ENCODE data around the gene JAKMIP2.

JAKMIP2 gene

GRCh38 chr5:147564124-147564486 is 218.4 kb downstream of the JAKMIP2 start:
- peak overlapping the region; percentile 43 for H4K91ac ChIP-seq (ENCODE audit: low read depth, low read length)
- H3K27ac ChIP-seq (ENCODE audit: low read depth, low read length), result no peak overlapping the region
- no CpG with 5 or more reads among the region's 3 CpGs for WGBS (ENCODE audit: extremely low coverage, insufficient coverage, insufficient read length)
- peaks cover 9% of the 10 kb centered on the region for H3K79me1 ChIP-seq (ENCODE audit: low read length)
- peaks cover 3 to 17% of the 10 kb centered on the region in 2 experiments for H3K4me1 ChIP-seq (ENCODE audit: control insufficient read depth in 1 of 2, insufficient read depth in 2 of 2, low read length in 2 of 2)
- peak overlapping the region; percentile 48 for H4K8ac ChIP-seq (ENCODE audit: low read depth, low read length)
- H3K4me2 ChIP-seq (ENCODE audit: low read length), result no peak overlapping the region
- no peaks in the 10 kb centered on the region for H3K79me2 ChIP-seq (ENCODE audit: control insufficient read depth, insufficient read depth, low read length, poor library complexity)
- H2BK12ac ChIP-seq (ENCODE audit: low read length), result peak overlapping the region; percentile 61
- no peaks in the 10 kb centered on the region for H3K27me3 ChIP-seq (ENCODE audit: insufficient read depth, low read length)
- no peak overlapping the region for H3K14ac ChIP-seq (ENCODE audit: low read length)
- no peak for DNase-seq
- H3K23ac ChIP-seq (ENCODE audit: low read length), result no peak overlapping the region
- H2AFZ ChIP-seq (ENCODE audit: insufficient read depth, low read length, poor library complexity), result no peak overlapping the region
- no peak overlapping the region for H3K4ac ChIP-seq (ENCODE audit: low read depth, low read length)
- no peak overlapping the region for H2BK5ac ChIP-seq (ENCODE audit: low read depth, low read length, poor library complexity)
- no peak overlapping the region for H3K9ac ChIP-seq (ENCODE audit: low read length)
- H4K12ac ChIP-seq (ENCODE audit: low read depth, low read length), result no peak overlapping the region
- no peaks in the 10 kb centered on the region for H3K36me3 ChIP-seq (ENCODE audit: control insufficient read depth in 1 of 2, insufficient read depth in 2 of 2, low read length in 2 of 2)
- no peak overlapping the region for H3K18ac ChIP-seq (ENCODE audit: low read length)
- H2BK120ac ChIP-seq (ENCODE audit: insufficient read depth, low read length, poor library complexity), result no peak overlapping the region
- no peaks in the 10 kb centered on the region for H3K9me3 ChIP-seq (ENCODE audit: insufficient read depth, low read depth, low read length)
- no peak overlapping the region for H2AK5ac ChIP-seq (ENCODE audit: low read length)
- H3K4me3 ChIP-seq (ENCODE audit: low read depth, low read length), result no peak overlapping the region

- Histone ChIP-seq H4K8ac (ENCODE audit: low read depth, low read length) (no peak overlapping the region), H3K4me3 (ENCODE audit: low read depth, low read length) (no peak overlapping the region), H2AK5ac (ENCODE audit: low read length) (no peak overlapping the region), H2BK5ac (ENCODE audit: low read depth, low read length, poor library complexity) (no peak overlapping the region), H3K14ac (ENCODE audit: low read length) (no peak overlapping the region), H3K79me1 (ENCODE audit: low read length) (peaks cover 9% of the 10 kb centered on the region), H3K18ac (ENCODE audit: low read length) (no peak overlapping the region), H2BK12ac (ENCODE audit: low read length) (no peak overlapping the region), H3K4ac (ENCODE audit: low read depth, low read length) (no peak overlapping the region), H3K23ac (ENCODE audit: low read length) (no peak overlapping the region), H3K36me3 (ENCODE audit: control insufficient read depth in 1 of 2, insufficient read depth in 2 of 2, low read length in 2 of 2) (no peaks in the 10 kb centered on the region), H3K4me2 (ENCODE audit: low read length) (no peak overlapping the region), H3K79me2 (ENCODE audit: control insufficient read depth, insufficient read depth, low read length, poor library complexity) (no peaks in the 10 kb centered on the region), H2AFZ (ENCODE audit: insufficient read depth, low read length, poor library complexity) (no peak overlapping the region), H2BK120ac (ENCODE audit: insufficient read depth, low read length, poor library complexity) (no peak overlapping the region), H3K27me3 (ENCODE audit: insufficient read depth, low read length) (no peaks in the 10 kb centered on the region), H4K91ac (ENCODE audit: low read depth, low read length) (peak overlapping the region; percentile 43), H3K27ac (ENCODE audit: low read depth, low read length) (no peak overlapping the region), H3K9me3 (ENCODE audit: insufficient read depth, low read depth, low read length) (no peaks in the 10 kb centered on the region), H3K9ac (ENCODE audit: low read length) (no peak overlapping the region), H3K4me1 (ENCODE audit: control insufficient read depth in 1 of 2, insufficient read depth in 2 of 2, low read length in 2 of 2) (peaks cover 0 to 15% of the 10 kb centered on the region in 2 experiments), H4K12ac (ENCODE audit: low read depth, low read length) (no peak overlapping the region)
- WGBS (ENCODE audit: extremely low coverage, insufficient coverage, insufficient read length), result no CpG with 5 or more reads among the region's 1 CpG
- DNase-seq, result no peak
Measured at GRCh38 chr5:147563466-147564123, 218.9 kb downstream of the JAKMIP2 start.

- Histone ChIP-seq H4K12ac (ENCODE audit: low read depth, low read length) (no peak overlapping the region), H3K14ac (ENCODE audit: low read length) (no peak overlapping the region), H2BK5ac (ENCODE audit: low read depth, low read length, poor library complexity) (no peak overlapping the region), H3K4me3 (ENCODE audit: low read depth, low read length) (no peak overlapping the region), H3K79me1 (ENCODE audit: low read length) (peaks cover 4% of the 10 kb centered on the region), H3K27ac (ENCODE audit: low read depth, low read length) (no peak overlapping the region), H3K27me3 (ENCODE audit: insufficient read depth, low read length) (no peaks in the 10 kb centered on the region), H3K4me1 (ENCODE audit: control insufficient read depth in 1 of 2, insufficient read depth in 2 of 2, low read length in 2 of 2) (peaks cover 0 to 10% of the 10 kb centered on the region in 2 experiments), H2AK5ac (ENCODE audit: low read length) (no peak overlapping the region), H3K36me3 (ENCODE audit: control insufficient read depth in 1 of 2, insufficient read depth in 2 of 2, low read length in 2 of 2) (no peaks in the 10 kb centered on the region), H3K9ac (ENCODE audit: low read length) (no peak overlapping the region), H3K18ac (ENCODE audit: low read length) (no peak overlapping the region), H3K79me2 (ENCODE audit: control insufficient read depth, insufficient read depth, low read length, poor library complexity) (no peaks in the 10 kb centered on the region), H3K4me2 (ENCODE audit: low read length) (no peak overlapping the region), H4K8ac (ENCODE audit: low read depth, low read length) (no peak overlapping the region), H3K23ac (ENCODE audit: low read length) (no peak overlapping the region), H4K91ac (ENCODE audit: low read depth, low read length) (no peak overlapping the region), H2AFZ (ENCODE audit: insufficient read depth, low read length, poor library complexity) (no peak overlapping the region), H3K4ac (ENCODE audit: low read depth, low read length) (no peak overlapping the region), H2BK120ac (ENCODE audit: insufficient read depth, low read length, poor library complexity) (no peak overlapping the region), H2BK12ac (ENCODE audit: low read length) (no peak overlapping the region), H3K9me3 (ENCODE audit: insufficient read depth, low read depth, low read length) (no peaks in the 10 kb centered on the region)
- no peak for DNase-seq
- WGBS (ENCODE audit: extremely low coverage, insufficient coverage, insufficient read length), result no CpG with 5 or more reads among the region's 2 CpGs
Measured at GRCh38 chr5:147561435-147561834, 221.1 kb downstream of the JAKMIP2 start.

GRCh38 chr5:147560718-147561331 is 221.7 kb downstream of the JAKMIP2 start:
- H2BK12ac ChIP-seq (ENCODE audit: low read length), result no peak overlapping the region
- H2AK5ac ChIP-seq (ENCODE audit: low read length), result no peak overlapping the region
- no peaks in the 10 kb centered on the region for H3K36me3 ChIP-seq (ENCODE audit: control insufficient read depth in 1 of 2, insufficient read depth in 2 of 2, low read length in 2 of 2)
- no peak overlapping the region for H3K27ac ChIP-seq (ENCODE audit: low read depth, low read length)
- H3K18ac ChIP-seq (ENCODE audit: low read length), result no peak overlapping the region
- H3K9me3 ChIP-seq (ENCODE audit: insufficient read depth, low read depth, low read length), result no peaks in the 10 kb centered on the region
- H3K4me1 ChIP-seq (ENCODE audit: control insufficient read depth in 1 of 2, insufficient read depth in 2 of 2, low read length in 2 of 2), result peaks cover 0 to 6% of the 10 kb centered on the region in 2 experiments
- no peak overlapping the region for H4K8ac ChIP-seq (ENCODE audit: low read depth, low read length)
- DNase-seq, result no peak
- no peaks in the 10 kb centered on the region for H3K79me2 ChIP-seq (ENCODE audit: control insufficient read depth, insufficient read depth, low read length, poor library complexity)
- H2AFZ ChIP-seq (ENCODE audit: insufficient read depth, low read length, poor library complexity), result no peak overlapping the region
- no peak overlapping the region for H4K12ac ChIP-seq (ENCODE audit: low read depth, low read length)
- no peak overlapping the region for H4K91ac ChIP-seq (ENCODE audit: low read depth, low read length)
- H3K9ac ChIP-seq (ENCODE audit: low read length), result no peak overlapping the region
- no peak overlapping the region for H2BK5ac ChIP-seq (ENCODE audit: low read depth, low read length, poor library complexity)
- H3K4ac ChIP-seq (ENCODE audit: low read depth, low read length), result no peak overlapping the region
- H3K23ac ChIP-seq (ENCODE audit: low read length), result no peak overlapping the region
- no peak overlapping the region for H3K4me3 ChIP-seq (ENCODE audit: low read depth, low read length)
- WGBS (ENCODE audit: extremely low coverage, insufficient coverage, insufficient read length), result no CpG with 5 or more reads among the region's 2 CpGs
- H3K4me2 ChIP-seq (ENCODE audit: low read length), result no peak overlapping the region
- H3K14ac ChIP-seq (ENCODE audit: low read length), result no peak overlapping the region
- no peaks in the 10 kb centered on the region for H3K27me3 ChIP-seq (ENCODE audit: insufficient read depth, low read length)
- H3K79me1 ChIP-seq (ENCODE audit: low read length), result peaks cover 3% of the 10 kb centered on the region
- no peak overlapping the region for H2BK120ac ChIP-seq (ENCODE audit: insufficient read depth, low read length, poor library complexity)
